HG03066 (cell line): ENCODE data around the gene C10orf143.

Experiments
- ATAC-seq: cut with Tn5 transposase; IDR thresholded peaks from one replicate; pipeline ENCODE4 v1.9.1; 2021; ENCODE audit warnings: low read depth; ENCODE audit not compliant: unreplicated experiment

The C10orf143 gene

DNA sequence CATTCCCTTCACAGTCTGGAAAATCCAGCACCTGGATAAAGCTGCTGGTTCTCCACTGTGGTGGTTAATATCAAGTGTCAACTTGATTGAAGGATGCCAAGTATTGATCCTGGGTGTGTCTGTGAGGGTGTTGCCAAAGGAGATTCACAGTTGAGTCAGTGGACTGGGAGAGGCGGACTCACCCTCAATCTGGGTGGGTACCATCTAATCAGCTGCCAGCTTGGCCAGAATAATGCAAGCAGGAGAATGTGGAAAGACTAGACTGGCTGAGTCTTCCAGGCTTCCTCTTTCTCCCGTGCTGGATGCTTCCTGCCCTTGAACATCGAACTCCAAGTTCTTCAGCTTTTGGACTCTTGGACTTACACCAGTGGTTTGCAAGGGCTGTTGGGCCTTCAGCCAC lies 48.4 kb downstream of the C10orf143 start:
- no peak for ATAC-seq

DNA sequence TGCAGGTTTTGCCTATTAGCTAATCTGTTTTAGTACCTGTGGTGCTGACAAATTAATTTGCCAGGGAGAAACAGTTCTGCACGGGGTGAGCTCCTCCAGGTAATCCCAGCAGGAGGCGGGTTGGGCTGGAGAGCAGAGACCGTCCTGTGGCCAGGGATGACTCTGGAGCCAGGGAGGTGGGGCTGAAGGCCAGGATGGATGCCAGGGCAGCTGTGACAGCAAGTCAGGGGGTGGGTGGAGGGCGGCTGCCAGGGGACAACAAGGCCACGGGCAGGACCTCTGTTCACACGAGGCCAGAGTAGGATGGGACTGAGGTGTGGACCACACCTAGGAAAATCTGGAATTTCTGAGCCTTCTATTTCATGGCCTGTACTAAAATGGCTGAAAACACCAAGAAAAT lies 48.9 kb downstream of the C10orf143 start:
- ATAC-seq = no peak

DNA sequence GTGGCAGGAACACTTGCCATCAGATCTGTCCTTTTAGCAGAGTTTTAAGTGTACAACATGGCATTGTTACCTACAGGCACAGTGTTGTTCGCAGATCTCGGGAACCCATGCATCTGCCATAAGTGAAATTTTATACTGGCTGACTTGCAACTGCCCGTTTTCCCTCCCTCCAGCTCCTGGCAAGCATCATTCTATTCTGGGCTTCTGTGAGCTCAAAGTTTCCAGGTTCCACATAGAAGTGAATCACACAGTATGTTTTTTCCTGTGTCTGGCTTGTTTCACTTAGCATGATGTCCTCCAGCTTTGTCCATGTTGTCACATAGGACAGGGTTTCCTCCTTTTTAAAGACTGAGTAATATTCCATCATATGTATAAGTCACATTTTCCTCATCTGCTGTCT lies 56.6 kb downstream of the C10orf143 start:
- ATAC-seq = no peak

DNA sequence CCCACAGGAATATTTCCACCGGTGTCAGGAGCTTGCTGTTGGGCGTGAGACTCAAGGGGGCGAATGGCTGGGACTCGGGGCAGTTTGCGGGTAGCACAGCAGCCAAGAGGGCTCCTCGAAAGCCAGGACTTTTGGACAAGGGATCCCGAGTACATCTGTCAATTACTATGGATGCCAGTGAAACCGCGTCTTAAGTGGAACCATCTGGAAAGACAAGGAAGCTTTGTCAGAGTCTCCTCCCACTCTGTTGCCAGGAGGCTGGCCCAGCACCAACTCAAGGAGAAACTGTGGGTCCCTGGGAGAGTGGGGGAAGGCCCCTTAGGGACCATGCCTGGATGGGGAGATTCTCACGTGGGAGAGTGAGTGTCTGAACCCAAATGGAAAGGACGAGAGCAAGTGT lies 57.1 kb downstream of the C10orf143 start:
- ATAC-seq = no peak

DNA sequence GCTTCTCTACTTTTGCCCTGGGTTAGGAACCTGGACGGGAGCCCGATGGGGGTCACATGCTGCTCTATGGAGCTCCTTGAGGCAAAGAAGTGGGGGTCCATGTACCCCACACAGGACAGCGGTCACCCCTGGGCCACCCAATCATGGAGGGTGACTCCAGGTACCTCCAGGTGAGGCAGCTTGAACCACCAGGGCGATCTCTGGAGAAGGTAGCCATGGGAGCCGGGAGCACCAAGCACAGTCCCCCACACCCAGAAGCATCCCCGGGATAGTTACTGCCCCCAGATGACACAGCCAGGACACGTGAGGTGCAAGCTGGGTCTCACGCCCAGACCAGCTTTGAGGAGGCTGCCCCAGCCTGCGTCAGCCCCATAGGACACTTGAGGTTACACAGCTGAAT lies 58.4 kb downstream of the C10orf143 start:
- ATAC-seq = no peak

DNA sequence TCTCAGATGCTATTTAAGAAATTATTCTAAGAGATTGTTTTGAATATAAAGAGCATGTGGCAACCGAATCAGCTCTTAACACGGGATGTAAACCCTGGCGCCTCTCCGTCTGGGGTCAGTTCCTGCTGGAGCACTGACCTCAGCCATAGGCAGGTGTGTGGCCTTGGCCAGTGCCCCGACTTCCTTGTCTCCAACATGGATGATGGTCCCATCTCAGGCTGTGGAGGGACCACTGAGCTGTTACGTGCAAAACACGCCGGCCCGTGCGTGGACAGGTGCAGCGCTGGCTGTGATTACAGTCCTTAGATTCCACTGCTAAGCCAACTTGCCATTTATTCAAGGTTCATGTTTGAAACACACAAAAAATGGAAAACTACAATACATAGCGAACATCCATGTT lies 59.9 kb downstream of the C10orf143 start:
- no peak for ATAC-seq

DNA sequence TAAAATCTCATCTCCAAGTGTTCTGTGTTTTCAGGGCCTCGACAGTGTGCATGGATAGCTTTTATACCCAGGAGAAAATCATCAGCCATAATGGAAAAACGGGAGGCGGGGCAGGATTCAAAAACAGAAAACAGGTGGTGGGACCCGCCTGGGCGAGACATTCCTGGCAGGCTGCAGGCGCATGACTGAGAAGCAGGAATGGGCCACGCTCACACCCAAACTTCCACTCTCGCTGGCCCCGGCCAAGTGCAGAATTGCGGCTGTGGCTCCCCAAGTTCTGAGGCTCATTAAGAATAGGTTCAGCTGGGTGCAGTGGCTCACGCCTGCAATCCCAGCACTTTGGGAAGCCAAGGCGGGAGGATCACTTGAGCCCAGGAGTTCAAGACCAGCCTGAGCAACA lies 60.6 kb downstream of the C10orf143 start:
- no peak for ATAC-seq

DNA sequence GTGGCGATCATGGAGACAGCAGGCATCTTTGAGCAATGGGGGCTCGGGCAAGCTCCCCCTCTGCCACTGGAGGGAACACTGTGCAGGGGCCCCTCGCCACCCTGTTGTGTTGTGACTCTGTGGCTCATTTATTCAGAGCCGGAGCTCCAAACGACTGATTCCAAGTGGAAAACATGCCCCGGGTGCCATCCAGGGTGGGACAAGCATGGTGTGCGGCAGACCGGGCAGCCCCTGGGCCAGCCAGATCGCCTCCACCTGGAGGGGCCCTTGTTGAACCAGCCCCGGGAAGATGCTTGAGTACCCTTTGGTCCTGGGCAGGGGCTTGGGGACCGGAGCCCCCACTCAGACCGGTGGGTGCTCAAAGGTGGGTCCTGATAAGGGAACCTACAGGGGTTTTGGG lies 61.4 kb downstream of the C10orf143 start:
- ATAC-seq = no peak

DNA sequence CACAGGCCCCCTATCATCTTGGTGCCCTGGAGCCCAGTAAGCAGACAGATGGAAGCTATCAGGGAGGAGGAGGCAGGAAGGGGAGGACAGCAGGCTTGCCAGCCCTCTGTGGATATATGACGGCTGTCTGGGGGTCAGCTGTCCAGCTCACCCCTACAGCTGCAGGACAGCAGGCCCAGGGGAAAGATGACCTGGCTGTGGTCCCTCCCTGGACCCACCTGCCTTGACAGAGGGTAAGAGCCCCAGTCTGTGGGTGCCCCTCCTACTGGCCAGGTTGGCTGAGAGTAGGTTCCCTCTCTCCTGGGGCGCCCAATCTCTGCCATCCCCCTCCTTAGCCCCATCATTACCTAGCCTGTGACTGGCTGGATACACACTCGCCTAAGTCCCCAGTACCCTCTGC lies 62.5 kb downstream of the C10orf143 start:
- no peak for ATAC-seq

DNA sequence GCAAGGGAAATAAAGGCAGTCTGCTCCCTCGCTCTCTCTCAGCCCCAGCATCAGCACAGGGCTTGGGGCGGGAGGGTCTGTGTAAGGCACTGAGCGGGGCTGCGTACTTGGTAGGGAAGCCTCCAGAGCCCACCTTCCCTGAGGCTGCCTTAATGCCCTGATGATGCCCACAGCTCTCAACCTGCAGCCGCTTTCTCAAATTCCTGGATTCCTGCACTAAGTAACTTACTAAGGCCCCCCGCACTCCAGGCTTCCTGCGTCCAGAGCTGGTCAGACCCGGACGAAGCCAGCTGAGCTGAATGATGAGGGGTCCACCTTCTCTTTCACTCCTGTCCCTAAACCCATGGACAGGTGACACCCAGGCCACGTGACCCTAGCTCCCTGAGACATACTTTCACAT lies 63.3 kb downstream of the C10orf143 start:
- no peak for ATAC-seq

DNA sequence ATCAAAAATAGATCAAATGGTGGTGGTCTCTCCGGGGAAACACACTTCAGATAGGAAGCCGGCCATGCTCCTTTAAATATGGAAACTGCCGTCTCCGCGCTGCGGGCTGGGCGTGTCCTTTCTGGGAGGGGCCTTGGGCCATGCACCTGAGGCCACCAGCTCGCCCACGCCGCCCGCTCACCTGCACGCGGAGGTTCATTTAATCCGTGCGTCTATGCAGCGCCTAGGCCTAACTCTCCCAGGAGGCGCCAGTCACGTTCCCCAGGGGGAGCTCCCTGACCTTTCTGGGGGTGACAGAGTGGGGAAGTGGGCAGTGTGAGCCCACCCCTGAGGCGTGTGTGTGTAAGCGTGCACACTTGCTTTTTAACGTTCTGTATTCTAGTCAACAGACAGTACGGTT lies 64.0 kb downstream of the C10orf143 start:
- ATAC-seq = no peak

DNA sequence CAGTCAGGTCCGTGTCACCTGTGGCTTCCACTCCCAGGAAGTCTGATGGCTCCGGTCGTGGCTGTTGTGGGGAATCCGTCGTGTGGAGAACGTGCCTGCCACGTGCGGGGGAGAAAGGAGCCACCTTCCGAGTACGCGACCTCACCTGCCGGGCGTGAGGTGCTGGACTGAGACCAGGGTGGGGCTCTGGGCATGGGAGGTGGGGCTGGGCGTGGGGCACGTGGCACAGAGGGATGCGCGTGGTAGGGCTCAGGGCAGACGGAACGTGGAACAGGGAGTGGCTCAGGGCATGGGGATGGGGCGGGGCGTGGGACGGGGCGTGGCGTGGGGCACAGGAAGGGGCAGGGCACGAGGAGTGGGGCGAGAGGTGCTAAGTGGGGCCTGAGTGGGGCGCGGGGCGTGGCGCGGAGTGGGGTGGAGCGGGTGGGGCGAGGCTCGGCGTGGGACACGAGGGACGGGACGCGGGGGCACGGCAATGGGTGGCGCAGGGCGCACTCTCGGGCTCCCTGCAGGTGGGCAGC lies 64.8 kb downstream of the C10orf143 start:
- no peak for ATAC-seq

DNA sequence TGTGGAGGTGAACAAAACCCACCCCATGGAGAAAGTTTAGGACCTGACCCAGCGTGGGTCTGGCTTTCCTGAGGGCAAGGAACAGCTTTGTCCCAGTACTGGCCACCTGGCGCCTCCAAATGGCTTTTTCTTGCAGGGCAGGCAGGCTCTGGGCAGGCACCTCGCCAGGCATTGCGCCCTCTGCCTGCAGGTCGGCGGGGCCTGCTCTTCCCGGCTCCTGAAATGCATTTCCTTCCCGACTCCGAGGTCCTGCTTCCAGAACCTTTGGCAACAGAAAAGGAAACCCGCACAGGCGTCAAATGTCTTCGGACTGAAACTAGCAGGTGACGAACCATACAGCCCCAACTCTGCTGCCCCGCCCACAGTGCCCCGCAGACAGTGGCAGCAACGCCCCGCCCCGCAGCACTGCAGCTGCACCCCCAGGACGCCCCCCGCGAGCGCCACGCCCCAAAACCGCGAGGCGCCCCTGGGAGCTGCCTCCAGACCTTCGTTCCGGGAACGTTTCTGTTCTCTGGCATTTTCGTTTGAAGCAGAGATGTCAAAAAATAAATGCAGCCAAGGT lies 65.5 kb downstream of the C10orf143 start:
- no peak for ATAC-seq

DNA sequence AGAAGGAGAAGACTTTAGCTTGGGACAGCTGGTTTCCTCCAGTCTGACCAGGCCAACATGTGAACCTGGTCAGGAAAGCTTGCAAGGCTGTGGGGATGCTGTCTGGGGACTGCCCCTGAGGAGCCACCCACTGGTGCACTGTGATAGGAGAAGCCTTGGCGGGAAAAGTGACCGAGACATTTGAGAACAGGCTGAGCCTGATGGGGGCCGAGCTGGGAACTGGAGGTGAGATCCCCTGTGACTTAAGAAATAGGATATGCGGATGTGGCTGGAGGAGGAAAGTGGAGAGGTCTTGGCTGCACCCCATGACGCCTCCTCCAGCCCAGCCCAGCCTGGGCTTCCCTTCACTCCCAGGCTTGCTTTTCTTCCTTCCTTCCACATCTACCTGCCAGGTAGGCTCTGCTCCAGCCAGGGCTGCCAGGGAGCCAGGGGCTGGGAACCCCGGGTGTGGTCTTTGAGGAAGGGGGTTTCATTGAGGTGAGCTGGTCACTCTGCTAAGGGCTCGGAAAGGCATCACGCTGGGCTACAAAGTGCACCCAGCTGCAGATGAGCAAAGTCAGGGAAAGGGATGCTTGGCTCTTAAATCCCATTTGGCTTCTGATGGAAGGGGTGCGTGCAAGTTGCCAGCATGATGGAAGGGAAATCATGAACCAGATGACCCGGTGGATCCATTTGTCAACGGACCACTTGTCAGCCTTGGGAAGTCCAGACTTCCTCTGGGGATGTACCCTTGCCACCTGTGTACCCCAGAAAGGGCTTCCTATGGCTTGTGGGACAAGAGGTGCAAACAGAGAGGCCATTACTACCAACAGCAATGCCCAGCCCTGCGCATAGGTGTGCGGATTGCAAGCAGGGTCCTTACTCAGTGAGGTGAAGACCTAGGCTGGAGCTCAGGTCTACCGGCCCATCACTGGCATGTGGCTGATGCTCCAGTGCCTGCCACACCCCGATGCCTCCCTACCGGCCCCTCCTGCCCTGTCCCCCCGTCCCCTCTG lies 66.3 kb downstream of the C10orf143 start:
- no peak for ATAC-seq

DNA sequence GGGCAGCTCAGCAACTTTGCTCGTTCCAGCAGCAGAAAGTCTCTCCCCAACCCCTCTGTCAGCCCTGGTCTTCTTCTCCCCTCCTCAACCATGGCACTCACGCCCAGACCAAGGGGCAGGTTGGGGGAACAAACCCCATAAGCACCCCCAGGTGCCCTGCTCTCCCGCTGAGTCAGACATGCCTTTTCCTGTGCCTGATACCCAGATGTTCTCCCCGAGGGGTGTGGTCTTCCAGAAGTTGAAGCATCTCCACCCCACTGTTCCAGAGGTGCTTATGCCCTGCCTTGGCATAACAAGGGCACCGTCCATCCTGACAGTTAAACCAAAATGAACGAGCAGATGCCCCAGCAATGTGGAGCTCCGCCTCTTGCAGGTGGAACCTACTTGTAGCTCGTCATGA lies 67.1 kb downstream of the C10orf143 start:
- ATAC-seq = no peak

DNA sequence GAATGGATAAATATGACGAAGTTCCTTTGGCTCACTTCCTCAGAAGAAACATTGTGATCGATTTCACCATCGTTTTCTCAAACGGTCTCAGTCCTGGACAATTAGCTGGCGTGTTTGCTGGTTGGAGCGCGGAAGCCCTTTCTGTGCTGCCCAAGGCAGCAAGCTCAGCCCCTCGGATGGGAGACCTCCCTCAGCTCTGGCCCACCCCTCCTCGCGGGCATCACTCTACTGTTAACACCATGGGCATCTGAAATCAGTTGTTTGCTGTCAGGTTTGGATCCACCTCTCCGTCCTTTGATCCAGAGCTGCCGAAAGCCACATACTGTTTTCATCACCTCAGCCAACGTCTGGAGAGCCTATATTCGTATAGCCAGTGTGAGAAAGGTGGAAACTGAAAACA lies 68.2 kb downstream of the C10orf143 start:
- no peak for ATAC-seq

DNA sequence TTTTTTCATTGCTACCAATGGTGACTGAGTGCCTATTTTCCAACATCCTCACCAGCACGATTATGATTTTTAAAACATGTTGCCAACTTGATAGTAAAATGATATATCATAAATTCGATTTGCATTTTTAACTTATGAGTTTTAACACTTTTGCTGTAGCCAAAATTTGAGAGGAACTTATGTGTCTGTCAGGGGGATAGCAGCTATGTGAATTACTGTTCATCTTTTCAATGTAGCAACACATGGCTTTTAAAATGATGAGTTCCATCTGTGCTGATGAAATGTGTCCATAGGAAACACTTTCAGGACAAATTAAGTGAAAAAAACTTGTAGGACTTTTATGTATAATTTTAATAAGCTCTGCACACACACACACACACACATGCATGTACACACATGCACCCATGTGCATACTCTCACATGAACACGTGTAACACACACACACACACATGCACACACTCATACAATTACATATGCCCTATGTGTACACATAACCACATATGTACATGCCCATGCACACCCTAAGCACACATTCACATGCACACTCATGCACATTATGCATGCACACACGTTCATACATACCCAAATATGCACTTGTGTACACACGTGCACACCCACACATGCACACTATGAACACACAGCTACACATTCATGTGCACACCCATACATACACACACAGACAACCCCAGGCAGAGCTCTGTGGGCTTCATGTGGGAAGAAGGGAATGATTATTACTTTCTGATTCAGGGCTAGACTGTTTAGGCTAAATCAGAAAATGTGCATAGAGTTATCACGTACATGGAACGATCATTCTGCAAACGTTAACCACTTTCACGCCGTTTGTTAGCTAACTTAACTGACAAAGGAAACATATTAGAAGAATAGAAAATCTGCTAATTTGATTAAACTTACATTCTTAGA lies 68.9 kb downstream of the C10orf143 start:
- no peak for ATAC-seq

DNA sequence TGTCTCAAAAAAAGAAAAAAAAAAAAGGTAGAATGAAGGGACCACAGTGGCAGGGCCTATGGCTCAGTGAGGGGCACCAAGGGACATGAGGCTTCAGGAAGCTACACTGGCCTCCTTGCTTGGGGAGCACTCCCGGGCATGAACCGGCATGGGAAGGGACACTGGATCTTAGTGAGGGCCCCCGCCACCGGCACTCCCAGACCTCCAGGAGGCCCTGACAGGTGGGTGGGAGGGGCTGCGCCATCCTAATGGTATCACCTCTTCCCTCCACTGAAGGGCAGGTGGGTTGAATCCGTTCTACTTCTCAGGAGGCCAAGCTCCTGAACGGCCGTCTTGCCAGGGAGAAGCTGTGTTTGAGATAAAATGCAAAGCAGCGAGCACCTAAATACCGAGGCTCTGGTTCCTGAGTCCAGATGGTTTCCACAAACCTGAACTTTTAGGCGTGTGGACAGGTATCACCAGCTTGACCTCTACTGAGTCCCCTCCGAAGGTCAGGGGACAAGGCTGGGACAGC lies 69.8 kb downstream of the C10orf143 start:
- ATAC-seq = no peak

DNA sequence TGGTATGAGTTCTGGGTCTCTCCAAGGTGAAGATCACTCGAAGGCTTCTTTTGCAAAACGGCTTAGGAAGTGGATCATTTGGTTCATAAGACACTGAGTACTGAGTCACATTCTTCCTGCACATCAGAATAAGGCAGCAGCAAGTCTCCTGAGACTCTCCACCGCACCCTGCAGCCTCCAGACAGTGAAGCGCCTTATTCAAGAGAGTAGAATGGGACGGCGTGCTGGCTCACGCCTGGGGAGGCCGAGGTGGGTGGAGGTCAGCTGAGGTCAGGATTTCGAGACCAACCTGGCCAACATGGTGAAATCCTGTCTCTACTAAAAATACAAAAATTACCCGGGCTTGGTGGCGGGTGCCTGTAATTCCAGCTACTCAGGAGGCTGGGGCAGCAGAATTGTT lies 70.3 kb downstream of the C10orf143 start:
- ATAC-seq = no peak

DNA sequence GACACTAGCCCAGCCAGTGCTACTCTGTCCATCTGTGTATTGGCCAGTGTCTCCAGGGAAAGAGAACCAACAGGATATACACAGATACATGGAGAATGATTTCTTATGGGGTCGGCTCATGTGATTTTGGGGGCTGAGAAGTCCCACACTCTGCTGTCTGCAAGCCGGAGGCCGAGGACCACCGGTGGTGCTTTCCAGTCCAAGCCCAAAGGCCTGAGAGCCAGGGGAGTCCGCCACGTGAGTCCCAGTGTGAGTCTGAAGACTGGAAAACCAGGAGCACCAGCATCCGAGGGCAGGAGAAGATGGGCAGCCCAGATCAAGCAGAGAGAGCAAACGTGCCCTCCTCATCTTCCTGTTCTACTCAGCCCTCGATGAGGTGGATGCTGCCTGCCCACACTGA lies 71.5 kb downstream of the C10orf143 start:
- ATAC-seq = no peak
